HepG2 (cell line): ENCODE measurements around the gene CCDC154. TPM values are rescaled to one million over a fixed set of nuclear protein-coding genes. Genes with fewer than 3 reads are reported as not detected.

Source experiments
- ATAC-seq: fragments of 200-7000 bp; cut with Tn5 transposase; 3 replicates; pipeline ENCODE4 v1.9.1; 2020; ENCODE audit warnings: mild to moderate bottlenecking, moderate library complexity
- BruUV-seq: library from RNA; stranded (reverse); fragments of 400-500 nt; replicated peaks from 2 replicates; lab custom pipeline; 2021; lab: Mats Ljungman, UMichigan
- CTCF ChIA-PET: fragments of 300-600 bp; formaldehyde crosslinking; extraction: SDS; loops from one replicate; lab custom pipeline; 2021; ENCODE audit warnings: low total read pairs, inconsistent platforms, low intra/inter-chr PET ratio; lab: Yijun Ruan, JAX
- POLR2A ChIA-PET: fragments of 350-600 bp; sonication (Branson Sonifier 250); formaldehyde crosslinking; loops from one replicate; lab custom pipeline; 2020; ENCODE audit warnings: antibody characterized with exemption, inconsistent platforms; lab: Yijun Ruan, JAX
- DNase-seq: peaks from one replicate; pipeline ENCODE4 v3.0.0-alpha.2; 2015; ENCODE audit warnings: low spot score
- FAIRE-seq: peaks from 3 replicates; lab custom pipeline; 2011; peaks lifted over from hg19 to GRCh38; lab: Jason Lieb, UNC
- H2AFZ ChIP-seq: one replicate; pipeline ENCODE4 v1.6.1; 2011; ENCODE audit warnings: low read length, inconsistent platforms
- H3K27ac ChIP-seq: fragments of 300-600 bp; 3 replicates; pipeline ENCODE4 v1.8.0; 2011; ENCODE audit warnings: mixed run types, mild to moderate bottlenecking, mixed read lengths, low read length, inconsistent platforms; ENCODE audit not compliant: insufficient read depth; ENCODE audit errors: extremely low read length
- H3K27me3 ChIP-seq, 2 experiments: fragments of 200-600 bp in 1 of 2; 2 replicates in 1 of 2; 3 replicates in 1 of 2; pipeline versions ENCODE4 v1.6.0 to v1.8.0; 2011; ENCODE audit warnings: low read length in 2 of 2, mild to moderate bottlenecking in 2 of 2, moderate library complexity in 2 of 2, inconsistent platforms in 1 of 2; ENCODE audit not compliant: insufficient read depth in 2 of 2, control insufficient read depth in 1 of 2
- H3K36me3 ChIP-seq, 2 experiments: fragments of 200-600 bp in 1 of 2; replicated peaks in 1 of 2; 2 replicates in 1 of 2; 3 replicates in 1 of 2; pipeline versions ENCODE4 v1.5.1 to v1.8.0; 2011; ENCODE audit warnings: low read length in 2 of 2, inconsistent platforms in 1 of 2; ENCODE audit not compliant: insufficient read depth in 2 of 2, control insufficient read depth in 1 of 2
- H3K4me1 ChIP-seq: 2 replicates; pipeline ENCODE4 v1.5.1; 2012; ENCODE audit warnings: low read length, inconsistent platforms; ENCODE audit not compliant: insufficient read depth
- H3K4me2 ChIP-seq: 2 replicates; pipeline ENCODE4 v1.6.0; 2011; ENCODE audit warnings: low read depth, low read length, inconsistent platforms
- H3K4me3 ChIP-seq, 3 experiments: fragments of 200-600 bp in 1 of 3; sonication (generic), shearing (Covaris generic) in 1 of 3; replicated peaks in 1 of 3; 2 replicates each; pipeline ENCODE4 v1.5.1; 2011 to 2016; ENCODE audit warnings: low read length in 3 of 3, inconsistent platforms in 2 of 3, low read depth in 2 of 3, mild to moderate bottlenecking in 2 of 3, control low read depth in 1 of 3, mixed read lengths in 1 of 3; ENCODE audit not compliant: insufficient read depth in 1 of 3
- H3K79me2 ChIP-seq: one replicate; pipeline ENCODE4 v1.6.1; 2011; ENCODE audit warnings: low read length, inconsistent platforms; ENCODE audit not compliant: insufficient read depth
- H3K9ac ChIP-seq: 2 replicates; pipeline ENCODE4 v1.6.0; 2011; ENCODE audit warnings: mild to moderate bottlenecking, low read depth, low read length, inconsistent platforms; ENCODE audit not compliant: insufficient read depth
- H3K9me3 ChIP-seq: 2 replicates; pipeline ENCODE4 v1.5.1; 2012; ENCODE audit warnings: mild to moderate bottlenecking, low read length
- H4K20me1 ChIP-seq: 2 replicates; pipeline ENCODE4 v1.6.0; 2011; ENCODE audit warnings: inconsistent platforms, mild to moderate bottlenecking, low read length, moderate library complexity; ENCODE audit not compliant: insufficient read depth
- FOXP1 ChIP-seq, 2 experiments: fragments of 450-650 bp in 1 of 2; IDR thresholded peaks; 2 replicates each; pipeline ENCODE4 v1.6.1; 2017 to 2018; ENCODE audit warnings: antibody characterized with exemption in 1 of 2
- KLF6 ChIP-seq: IDR thresholded peaks from 2 replicates; pipeline ENCODE4 v1.8.0; 2016; ENCODE audit warnings: missing biosample characterization, missing genetic modification reagents
- YY1 ChIP-seq: IDR thresholded peaks from 2 replicates; pipeline ENCODE4 v1.6.1; 2011; ENCODE audit warnings: low read length, low read depth, moderate library complexity, mild to moderate bottlenecking; ENCODE audit not compliant: insufficient read depth, insufficient replicate concordance
- WGBS: methylation state at CpG from one replicate; pipeline ENCODE4 v1.1.6; 2017; ENCODE audit warnings: low lambda C conversion rate; 5-methylcytosine and 5-hydroxymethylcytosine counted together
- in situ Hi-C: cut with HindIII; loops from 2 replicates; pipeline ENCODE4 v1.10.0; 2017; ENCODE audit warnings: low pct_unique_long_range_greater_than_20kb; ENCODE audit not compliant: extremely low pct_ligation_motif_present
- intact Hi-C: fragments of 100-400 bp; cut with micrococcal nuclease; formaldehyde crosslinking; loops from one replicate; pipeline ENCODE4 v1.10.0; 2022; ENCODE audit not compliant: unreplicated experiment
- polyA plus RNA-seq, 8 experiments: library from polyadenylated mRNA; depleted of rRNA in 3 of 8; stranded (reverse) in 7 of 8; unstranded in 1 of 8; fragments of >200 nt; fragmentation: Illumina TruSeq in 4 of 8; extraction: Trizol in 4 of 8; gene quantifications; 2 replicates each; pipeline versions ENCODE4 v1.2.1 to v1.2.3, GENCODE V29; 2011 to 2016; ENCODE audit warnings: low read depth in 4 of 8, missing spikeins in 1 of 8, mixed read lengths in 1 of 8; ENCODE audit not compliant: insufficient read depth in 1 of 8
- total RNA-seq, 5 experiments: library from RNA; depleted of rRNA; stranded (reverse); fragments of >200 nt; fragmentation: Illumina TruSeq; extraction: Trizol; gene quantifications; 2 replicates each; pipeline ENCODE4 v1.2.3, GENCODE V29; 2016; ENCODE audit warnings: low read depth in 1 of 5
- TF ChIP-seq, protein P1 (sequence below): sonication (generic); formaldehyde crosslinking; IDR thresholded peaks from 2 replicates; pipeline ENCODE4 v1.5.1; 2020; ENCODE audit warnings: missing genetic modification reagents, mild to moderate bottlenecking, borderline replicate concordance
- TF ChIP-seq, protein P2 (sequence below): sonication (generic); formaldehyde crosslinking; conservative IDR thresholded peaks from 2 replicates; pipeline ENCODE4 v1.4.0; 2020; ENCODE audit warnings: missing genetic modification reagents

CCDC154 gene
- total and polyA plus RNA-seq, 2 of the 13 experiments (the other 11 are each of a cell fraction or from before 2014, with no cell fraction given): 0.92 to 1.5 TPM

DNA sequence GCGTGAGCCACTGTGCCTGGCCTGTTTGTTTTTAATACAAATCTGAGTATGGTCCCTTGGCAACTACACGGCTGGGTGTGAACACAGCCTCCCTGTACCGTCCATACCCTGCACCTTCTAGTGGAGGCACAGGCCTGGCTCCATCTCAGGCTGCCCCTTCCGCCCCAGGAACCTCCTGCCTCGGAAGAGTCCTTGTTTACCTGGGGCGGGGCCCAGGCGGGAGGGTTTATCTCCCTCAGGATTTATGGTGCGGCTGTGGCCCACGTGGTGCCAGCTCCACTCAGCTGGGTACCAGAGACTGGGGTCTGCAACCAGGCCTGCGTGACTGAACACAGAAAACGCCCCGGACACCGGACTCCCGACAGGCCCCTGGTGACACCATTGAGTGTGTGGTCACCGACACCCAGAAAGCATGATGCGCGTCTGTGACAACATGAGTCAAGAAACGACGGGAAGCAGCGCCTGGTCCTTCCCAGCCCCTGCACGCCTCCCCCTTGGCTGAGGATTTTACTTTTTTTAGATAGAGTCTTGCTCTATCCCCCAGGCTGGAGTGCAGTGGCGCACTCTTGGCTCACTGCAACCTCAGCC, 48.8 kb downstream of the CCDC154 start:
- in situ Hi-C loops: no loop called here
- Histone ChIP-seq H3K9me3 (no peaks in the 10 kb centered on the region), H3K4me1 (no peaks in the 10 kb centered on the region), H2AFZ (no peak overlapping the region), H3K79me2 (no peaks in the 10 kb centered on the region), H3K4me2 (no peak overlapping the region), H3K27ac (no peak overlapping the region), H4K20me1 (no peaks in the 10 kb centered on the region), H3K27me3 (no peaks in the 10 kb centered on the region), H3K36me3 (peaks cover 2 to 4% of the 10 kb centered on the region in 2 experiments; a peak in 2 of 5 replicates), H3K9ac (no peak overlapping the region), H3K4me3 (no peak overlapping the region)
- ChIA-PET CTCF (no interaction called here), POLR2A (no interaction called here)
- intact Hi-C loops: no loop called here
- WGBS: 94% methylated on average over 18 of the region's 22 CpGs
- TF ChIP-seq, protein P1, sequence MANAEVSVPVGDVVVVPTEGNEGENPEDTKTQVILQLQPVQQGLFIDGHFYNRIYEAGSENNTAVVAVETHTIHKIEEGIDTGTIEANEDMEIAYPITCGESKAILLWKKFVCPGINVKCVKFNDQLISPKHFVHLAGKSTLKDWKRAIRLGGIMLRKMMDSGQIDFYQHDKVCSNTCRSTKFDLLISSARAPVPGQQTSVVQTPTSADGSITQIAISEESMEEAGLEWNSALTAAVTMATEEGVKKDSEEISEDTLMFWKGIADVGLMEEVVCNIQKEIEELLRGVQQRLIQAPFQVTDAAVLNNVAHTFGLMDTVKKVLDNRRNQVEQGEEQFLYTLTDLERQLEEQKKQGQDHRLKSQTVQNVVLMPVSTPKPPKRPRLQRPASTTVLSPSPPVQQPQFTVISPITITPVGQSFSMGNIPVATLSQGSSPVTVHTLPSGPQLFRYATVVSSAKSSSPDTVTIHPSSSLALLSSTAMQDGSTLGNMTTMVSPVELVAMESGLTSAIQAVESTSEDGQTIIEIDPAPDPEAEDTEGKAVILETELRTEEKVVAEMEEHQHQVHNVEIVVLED: no peak
- TF ChIP-seq KLF6 (CRISPR knock-in tag): no peak
- no peak for TF ChIP-seq YY1
- TF ChIP-seq, protein P2, sequence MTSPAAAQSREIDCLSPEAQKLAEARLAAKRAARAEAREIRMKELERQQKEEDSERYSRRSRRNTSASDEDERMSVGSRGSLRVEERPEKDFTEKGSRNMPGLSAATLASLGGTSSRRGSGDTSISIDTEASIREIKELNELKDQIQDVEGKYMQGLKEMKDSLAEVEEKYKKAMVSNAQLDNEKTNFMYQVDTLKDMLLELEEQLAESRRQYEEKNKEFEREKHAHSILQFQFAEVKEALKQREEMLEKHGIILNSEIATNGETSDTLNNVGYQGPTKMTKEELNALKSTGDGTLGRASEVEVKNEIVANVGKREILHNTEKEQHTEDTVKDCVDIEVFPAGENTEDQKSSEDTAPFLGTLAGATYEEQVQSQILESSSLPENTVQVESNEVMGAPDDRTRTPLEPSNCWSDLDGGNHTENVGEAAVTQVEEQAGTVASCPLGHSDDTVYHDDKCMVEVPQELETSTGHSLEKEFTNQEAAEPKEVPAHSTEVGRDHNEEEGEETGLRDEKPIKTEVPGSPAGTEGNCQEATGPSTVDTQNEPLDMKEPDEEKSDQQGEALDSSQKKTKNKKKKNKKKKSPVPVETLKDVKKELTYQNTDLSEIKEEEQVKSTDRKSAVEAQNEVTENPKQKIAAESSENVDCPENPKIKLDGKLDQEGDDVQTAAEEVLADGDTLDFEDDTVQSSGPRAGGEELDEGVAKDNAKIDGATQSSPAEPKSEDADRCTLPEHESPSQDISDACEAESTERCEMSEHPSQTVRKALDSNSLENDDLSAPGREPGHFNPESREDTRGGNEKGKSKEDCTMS (CRISPR knock-in tag): no peak
- no peak for TF ChIP-seq FOXP1 (IDR thresholded peaks at IDR 0.05)
- no peak for TF ChIP-seq FOXP1 (CRISPR knock-in tag; IDR thresholded peaks at IDR 0.05)
- no peak for DNase-seq
- no TSS peak for BruUV-seq
- ATAC-seq: no peak
- no peak for FAIRE-seq
